ENCODE measurements around the gene RPL5. TPM values are rescaled to one million over a fixed set of nuclear protein-coding genes. Genes with fewer than 3 reads are reported as not detected.
A peak's percentile ranks its signal among the peaks of the same experiment; 100 is the strongest.

The RPL5 gene
- total RNA-seq, 6 experiments from 2014 or later: 225 to 532 (median 294) TPM

- no peaks in the 10 kb centered on the region for H3K9me3 ChIP-seq
- no peaks in the 10 kb centered on the region for H3K4me1 ChIP-seq
- no peaks in the 10 kb centered on the region for H3K36me3 ChIP-seq
- no peaks in the 10 kb centered on the region for H3K27me3 ChIP-seq
- no peak for TF ChIP-seq POLR2A (IDR thresholded peaks at IDR 0.05)
- no peak for TF ChIP-seq CTCF (IDR thresholded peaks at IDR 0.05)
- H3K4me3 ChIP-seq: no peak overlapping the region
- intact Hi-C loops (cut with DNase I): no loop called here
- no peak overlapping the region for H3K27ac ChIP-seq
- ATAC-seq (peak in 1 of 4 donors; percentile 39), DNase-seq (no peak)
- WGBS (ENCODE audit: insufficient coverage, low coverage, low lambda C conversion rate, missing lambda C conversion rate): 59% methylated on average over 3 of the region's 3 CpGs
Measured at GRCh38 chr1:92792340-92792782, 39.5 kb upstream of the RPL5 start.

- no peaks in the 10 kb centered on the region for H3K4me1 ChIP-seq
- no peak overlapping the region for H3K27ac ChIP-seq
- no peak overlapping the region for H3K4me3 ChIP-seq
- ATAC-seq (no peak), DNase-seq (no peak)
- intact Hi-C loops (cut with DNase I): no loop called here
- whole genome bisulfite sequencing (ENCODE audit: insufficient coverage, low coverage, low lambda C conversion rate, missing lambda C conversion rate): 95% methylated on average over 4 of the region's 4 CpGs
- H3K36me3 ChIP-seq: no peaks in the 10 kb centered on the region
- no peaks in the 10 kb centered on the region for H3K27me3 ChIP-seq
- H3K9me3 ChIP-seq: no peaks in the 10 kb centered on the region
- no peak for TF ChIP-seq CTCF (IDR thresholded peaks at IDR 0.05)
- no peak for TF ChIP-seq POLR2A (IDR thresholded peaks at IDR 0.05)
Measured at GRCh38 chr1:92795166-92795565, 36.7 kb upstream of the RPL5 start.

GRCh38 chr1:92797297-92797696, 34.5 kb upstream of the RPL5 start:
- Histone ChIP-seq H3K9me3 (no peaks in the 10 kb centered on the region), H3K27ac (no peak overlapping the region), H3K4me3 (no peak overlapping the region), H3K27me3 (no peaks in the 10 kb centered on the region), H3K36me3 (no peaks in the 10 kb centered on the region), H3K4me1 (no peaks in the 10 kb centered on the region)
- DNase-seq (no peak), ATAC-seq (no peak)
- intact Hi-C loops (cut with DNase I): no loop called here
- no peak for TF ChIP-seq CTCF (IDR thresholded peaks at IDR 0.05)
- TF ChIP-seq POLR2A (IDR thresholded peaks at IDR 0.05): no peak

- no peak for ATAC-seq
- no peak for TF ChIP-seq CTCF (IDR thresholded peaks at IDR 0.05)
- TF ChIP-seq POLR2A (IDR thresholded peaks at IDR 0.05): no peak
- DNase-seq: no peak
- WGBS (ENCODE audit: insufficient coverage, low coverage, low lambda C conversion rate, missing lambda C conversion rate): 64% methylated on average over 1 of the region's 1 CpG
- H3K36me3 ChIP-seq: no peaks in the 10 kb centered on the region
- H3K4me3 ChIP-seq: no peak overlapping the region
- H3K27ac ChIP-seq: no peak overlapping the region
- intact Hi-C loops (cut with DNase I): no loop called here
- no peaks in the 10 kb centered on the region for H3K27me3 ChIP-seq
- H3K4me1 ChIP-seq: no peaks in the 10 kb centered on the region
- no peaks in the 10 kb centered on the region for H3K9me3 ChIP-seq
Measured at GRCh38 chr1:92797961-92798360, 33.9 kb upstream of the RPL5 start.

Data from right lobe of liver (tissue), 6 donors.